Mesenteric fat pad (tissue), 1 donor: ENCODE measurements around the gene DBNDD1. TPM values are rescaled to one million over a fixed set of nuclear protein-coding genes. Genes with fewer than 3 reads are reported as not detected.

Experiments
- DNase-seq: peaks from one replicate; pipeline ENCODE4 v3.0.0-alpha.2; 2020; ENCODE audit warnings: low spot score
- total RNA-seq: library from RNA; stranded (reverse); fragmentation: NEBNext Ultra II Directional; extraction: Animal tissue kit (Norgen Biotek cat#: 25700); gene quantifications from one replicate; pipeline ENCODE4 v1.2.1, GENCODE V29; 2021
- donor health status: DM: yes; HTN: yes; CAD: no.

DBNDD1 gene
- total RNA-seq, 1 donor from 2014 or later, result 2.6 TPM

DNA sequence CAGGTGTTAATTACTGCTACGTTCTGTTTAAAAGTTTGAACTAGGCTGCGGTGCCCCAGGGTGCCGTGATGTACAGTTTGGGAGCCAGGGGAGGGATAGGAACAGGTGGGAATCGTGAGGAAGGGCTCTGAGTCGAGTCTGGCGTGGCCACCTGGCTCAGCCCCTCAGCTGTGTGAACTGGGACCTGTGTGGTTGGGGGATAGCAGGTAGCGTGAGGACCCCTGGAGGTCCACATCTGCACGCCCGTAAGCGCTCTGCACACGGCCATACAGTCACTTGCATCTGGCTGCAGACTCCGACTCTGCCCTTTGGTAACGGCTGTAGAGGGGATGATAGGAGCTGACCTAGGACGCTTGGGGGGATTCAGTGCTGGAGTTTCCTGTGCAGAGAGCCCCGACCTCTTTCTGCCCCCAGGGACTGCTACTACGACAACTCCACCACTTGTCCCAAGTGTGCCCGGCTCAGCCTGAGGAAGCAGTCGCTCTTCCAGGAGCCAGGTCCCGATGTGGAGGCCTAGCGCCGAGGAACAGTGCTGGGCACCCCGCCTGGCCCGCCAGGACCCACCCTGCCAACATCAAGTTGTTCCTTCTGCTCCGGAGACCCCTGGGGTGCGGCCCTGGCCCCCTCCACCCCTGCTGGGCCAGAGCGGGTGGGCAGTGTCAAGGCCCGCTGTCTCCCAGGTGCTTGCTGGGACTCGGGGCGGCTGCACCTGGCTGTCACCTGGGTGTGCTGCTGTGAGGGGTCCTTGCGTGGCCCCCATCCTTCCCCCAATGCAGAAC lies 53.6 kb downstream of the DBNDD1 start:
- no peak for DNase-seq

DNA sequence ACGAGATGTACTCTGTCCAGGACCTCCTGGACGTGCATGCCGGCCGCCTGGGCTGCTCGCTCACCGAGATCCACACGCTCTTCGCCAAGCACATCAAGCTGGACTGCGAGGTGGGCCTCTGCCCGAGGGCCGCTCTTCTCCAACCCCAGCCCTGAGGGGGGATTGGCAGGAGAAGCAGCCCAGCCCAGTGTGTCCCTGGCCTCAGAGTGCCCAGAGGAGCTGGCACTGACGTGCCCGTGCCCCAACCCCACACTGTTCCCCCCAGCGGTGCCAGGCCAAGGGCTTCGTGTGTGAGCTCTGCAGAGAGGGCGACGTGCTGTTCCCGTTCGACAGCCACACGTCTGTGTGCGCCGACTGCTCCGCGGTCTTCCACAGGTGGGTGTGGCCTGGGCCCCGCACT lies 55.1 kb downstream of the DBNDD1 start:
- DNase-seq, result no peak

DNA sequence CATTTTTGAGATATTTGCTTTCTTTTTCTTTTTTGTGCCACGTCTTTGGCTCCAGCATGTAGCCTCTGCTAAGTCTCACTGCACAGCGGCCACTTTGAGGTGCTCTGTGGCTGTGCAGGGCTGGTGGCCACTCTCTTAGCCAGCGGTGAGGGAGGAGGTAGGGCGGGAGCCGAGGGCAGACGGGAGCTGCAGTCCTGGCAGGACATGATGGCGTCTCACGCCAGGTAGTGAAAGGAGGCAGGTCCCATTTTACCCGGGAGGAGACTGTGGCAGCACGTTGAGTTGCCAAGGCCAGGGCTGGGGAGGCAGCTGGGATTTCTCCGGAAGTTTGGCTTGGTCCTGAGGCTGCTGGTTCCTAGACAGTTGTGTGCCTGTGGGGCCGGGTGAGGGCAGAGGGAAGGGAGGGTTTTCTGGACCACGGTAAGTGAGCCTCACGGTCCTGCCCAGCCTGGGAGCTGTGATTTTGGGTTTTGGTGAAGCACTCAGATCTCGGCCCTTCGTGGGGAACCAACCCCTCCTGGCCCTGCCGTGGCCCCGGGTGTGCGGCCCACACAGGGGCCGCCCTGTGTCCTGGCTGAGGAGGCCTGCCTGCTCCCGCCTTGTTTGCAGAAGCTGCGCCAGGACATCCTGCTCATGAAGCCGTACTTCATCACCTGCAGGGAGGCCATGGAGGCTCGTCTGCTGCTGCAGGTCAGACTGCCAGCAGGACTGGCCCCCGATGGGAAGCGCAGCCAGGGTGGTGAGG lies 56.3 kb downstream of the DBNDD1 start:
- DNase-seq, result no peak

DNA sequence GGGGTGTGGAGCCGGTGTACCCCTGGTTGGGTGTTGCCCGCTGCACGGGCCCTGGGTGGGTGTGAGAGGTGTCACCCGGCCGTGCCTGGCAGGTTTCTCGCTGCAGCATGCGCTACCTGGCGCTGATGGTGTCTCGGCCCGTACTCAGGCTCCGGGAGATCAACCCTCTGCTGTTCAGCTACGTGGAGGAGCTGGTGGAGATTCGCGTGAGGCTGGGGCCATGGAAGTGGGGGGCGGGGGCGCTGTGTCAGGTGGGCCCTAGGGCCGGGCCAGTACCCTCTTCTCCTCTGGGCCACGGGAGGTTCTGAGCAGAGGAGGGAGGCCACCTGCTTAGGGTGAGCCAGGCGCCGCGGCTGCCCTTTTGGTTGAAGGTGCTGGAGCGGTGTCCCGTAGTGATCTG lies 57.3 kb downstream of the DBNDD1 start:
- no peak for DNase-seq

DNA sequence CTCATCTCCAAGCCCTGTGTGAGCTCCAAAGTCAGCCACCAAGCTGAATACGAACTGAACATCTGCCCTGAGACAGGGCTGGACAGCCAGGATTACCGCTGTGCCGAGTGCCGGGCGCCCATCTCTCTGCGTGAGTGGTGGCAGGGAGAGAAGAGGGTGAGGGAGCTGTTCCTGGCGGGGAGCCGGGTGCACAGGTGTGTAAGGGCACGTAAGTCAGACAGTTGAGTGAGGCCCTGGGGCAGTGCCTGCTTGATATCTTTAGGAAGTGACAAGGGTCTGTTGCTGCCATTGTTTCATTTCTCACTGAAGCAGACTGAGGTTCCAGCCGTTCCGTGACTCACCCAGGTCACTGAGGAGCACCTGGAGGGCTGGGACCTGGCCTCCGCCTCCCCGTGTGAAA lies 58.3 kb downstream of the DBNDD1 start:
- no peak for DNase-seq

DNA sequence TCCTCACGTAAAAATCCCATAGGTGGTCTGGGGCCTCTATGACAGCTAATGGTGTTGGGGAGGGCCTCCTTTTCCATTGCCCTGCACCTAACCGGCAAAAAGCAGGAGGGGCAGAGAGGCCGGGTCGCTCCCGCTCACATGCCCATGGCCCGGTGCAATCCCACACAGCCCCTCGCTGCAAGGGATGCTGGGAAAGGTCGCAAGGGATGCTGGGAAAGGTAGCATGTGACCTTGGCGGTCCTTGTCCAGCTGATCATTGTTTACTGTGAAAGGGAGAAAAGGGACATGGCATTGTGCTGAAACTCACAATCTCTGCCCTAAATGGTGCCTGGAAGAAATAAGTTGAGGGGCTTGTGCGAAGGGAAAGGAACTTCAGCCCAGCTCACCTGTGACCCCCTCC lies 60.7 kb downstream of the DBNDD1 start:
- DNase-seq, result no peak

DNA sequence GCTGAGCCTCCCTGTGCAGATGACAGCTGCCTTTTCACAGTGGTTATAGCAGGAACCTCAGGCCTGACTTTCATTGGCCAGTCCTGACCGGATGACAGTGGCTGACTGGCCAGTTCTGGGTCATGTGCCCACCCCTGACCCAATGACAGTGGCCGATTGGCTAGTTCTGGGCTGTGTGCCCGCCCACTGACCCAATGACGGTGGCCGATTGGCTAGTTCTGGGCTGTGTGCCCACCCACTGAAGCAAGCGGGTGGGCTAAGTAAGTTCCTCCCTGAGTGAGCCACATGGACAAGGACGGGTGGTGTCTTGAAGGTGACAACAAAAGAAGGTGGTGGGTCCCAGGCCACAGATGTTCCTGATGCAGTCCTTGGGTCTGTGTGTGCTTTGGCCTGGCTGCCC lies 61.2 kb downstream of the DBNDD1 start:
- no peak for DNase-seq

DNA sequence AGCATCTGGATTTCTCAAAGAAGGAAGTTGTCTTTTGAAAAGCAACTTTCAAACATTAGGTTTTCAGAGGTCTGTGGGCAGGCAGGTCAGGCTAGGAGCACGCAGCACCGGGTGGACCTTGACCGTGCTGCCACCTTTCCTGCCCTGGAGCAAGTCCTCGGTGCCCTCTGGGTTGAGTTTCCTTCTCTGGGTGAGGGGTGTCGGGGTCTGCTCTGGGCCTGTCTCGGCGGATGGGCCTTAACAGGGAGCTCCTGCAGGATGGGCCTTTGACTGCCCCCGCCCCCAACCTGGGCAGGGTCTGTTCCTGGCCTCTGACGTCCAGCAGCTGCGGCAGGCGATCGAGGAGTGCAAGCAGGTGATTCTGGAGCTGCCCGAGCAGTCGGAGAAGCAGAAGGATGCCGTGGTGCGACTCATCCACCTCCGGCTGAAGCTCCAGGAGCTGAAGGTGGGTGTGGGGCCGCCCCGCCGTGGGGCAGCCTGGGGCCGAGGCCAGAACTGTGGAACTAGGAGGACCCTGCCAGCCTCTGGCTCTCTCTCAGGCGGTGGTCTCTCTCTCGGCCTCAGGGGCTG lies 62.0 kb downstream of the DBNDD1 start:
- no peak for DNase-seq

DNA sequence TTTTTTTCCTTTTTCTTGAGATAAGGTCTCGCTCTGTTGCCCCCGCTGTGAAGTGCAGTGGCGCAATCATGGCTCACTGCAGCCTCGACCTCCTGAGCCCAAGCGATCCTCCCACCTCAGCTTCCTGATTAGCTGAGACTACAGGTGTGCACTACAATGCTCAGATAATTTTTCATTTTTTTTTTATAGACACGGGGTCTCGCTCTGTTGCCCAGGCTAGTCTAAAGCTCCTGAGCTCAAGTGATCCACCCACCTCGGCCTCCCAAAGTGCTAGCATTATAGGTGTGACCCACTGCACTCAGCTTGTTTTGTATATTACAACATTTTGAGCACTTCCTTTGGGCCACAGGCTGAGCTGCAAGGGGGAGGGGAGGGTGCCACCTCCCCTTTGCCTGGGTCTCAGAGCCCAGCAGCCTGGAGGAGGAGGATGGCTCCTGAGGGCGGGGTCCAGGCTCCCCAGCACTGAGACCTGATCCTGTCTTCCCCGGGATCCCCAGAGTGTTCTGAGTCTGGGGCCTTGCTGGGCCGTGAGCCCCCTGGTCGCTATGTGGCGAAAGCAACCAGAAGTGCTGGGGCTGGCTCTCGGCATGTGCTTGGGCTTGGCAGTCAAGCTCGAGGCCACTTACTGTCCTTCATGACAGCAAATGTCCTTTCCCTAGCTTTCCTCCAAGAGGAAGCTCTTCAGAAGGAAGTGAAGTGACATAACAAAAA lies 62.6 kb downstream of the DBNDD1 start:
- no peak for DNase-seq

DNA sequence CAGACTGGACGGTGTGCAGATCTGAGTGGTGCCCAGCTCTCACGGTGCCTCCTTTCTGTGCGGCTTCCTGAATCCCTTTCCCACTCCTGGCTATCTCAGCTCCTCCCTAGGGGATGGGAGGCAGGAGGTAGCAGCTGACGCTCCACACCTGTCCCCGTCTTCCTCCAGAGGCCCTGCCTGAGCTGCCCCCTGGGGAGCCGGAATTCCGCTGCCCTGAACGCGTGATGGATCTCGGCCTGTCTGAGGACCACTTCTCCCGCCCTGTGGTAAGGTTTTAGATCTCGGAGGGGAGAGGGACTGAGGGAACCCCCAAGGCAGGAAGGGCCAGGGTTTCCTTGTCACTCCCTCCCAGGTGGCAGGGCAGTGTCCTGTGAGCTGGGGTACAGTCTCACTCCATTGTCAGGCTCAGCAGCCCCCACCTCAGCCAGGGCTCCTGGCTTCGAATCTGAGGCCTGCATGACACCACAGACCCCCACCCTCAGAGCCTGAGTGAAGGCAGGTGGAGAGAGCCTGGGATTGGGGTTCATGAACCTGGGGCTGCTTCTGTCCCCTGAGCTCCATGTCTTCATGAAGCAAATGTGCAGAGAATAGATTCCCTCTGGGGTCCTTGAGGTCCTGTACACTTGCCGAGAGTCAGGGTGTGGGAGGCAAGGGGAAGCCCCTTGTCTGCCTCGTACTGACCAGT lies 64.1 kb downstream of the DBNDD1 start:
- DNase-seq, result no peak

Other genes starting within 250 kb of the DBNDD1 start
- gene FANCA, start 202.8 kb downstream of the DBNDD1 start, total RNA-seq, result 1.5 TPM
- 1.7 TPM for gene SPIRE2, start 191.0 kb downstream of the DBNDD1 start, total RNA-seq
- 156 TPM for gene TCF25, start 145.9 kb downstream of the DBNDD1 start, total RNA-seq
- gene MC1R, start 100.6 kb downstream of the DBNDD1 start, total RNA-seq, result 2.4 TPM
- 4.2 TPM for gene TUBB3, start 96.1 kb downstream of the DBNDD1 start, total RNA-seq
- gene DEF8, start 70.7 kb downstream of the DBNDD1 start, total RNA-seq, result 54.0 TPM
- gene PRDM7, start 57.9 kb upstream of the DBNDD1 start, total RNA-seq, result not detected